Measurements from ENCODE around the gene SLC35F6.
"Not testable (repeated sequence)": the region's sequence is repeated elsewhere in the genome, so short reads cannot be mapped to it uniquely, and the experiment has no call there.

SLC35F6 gene

DNA sequence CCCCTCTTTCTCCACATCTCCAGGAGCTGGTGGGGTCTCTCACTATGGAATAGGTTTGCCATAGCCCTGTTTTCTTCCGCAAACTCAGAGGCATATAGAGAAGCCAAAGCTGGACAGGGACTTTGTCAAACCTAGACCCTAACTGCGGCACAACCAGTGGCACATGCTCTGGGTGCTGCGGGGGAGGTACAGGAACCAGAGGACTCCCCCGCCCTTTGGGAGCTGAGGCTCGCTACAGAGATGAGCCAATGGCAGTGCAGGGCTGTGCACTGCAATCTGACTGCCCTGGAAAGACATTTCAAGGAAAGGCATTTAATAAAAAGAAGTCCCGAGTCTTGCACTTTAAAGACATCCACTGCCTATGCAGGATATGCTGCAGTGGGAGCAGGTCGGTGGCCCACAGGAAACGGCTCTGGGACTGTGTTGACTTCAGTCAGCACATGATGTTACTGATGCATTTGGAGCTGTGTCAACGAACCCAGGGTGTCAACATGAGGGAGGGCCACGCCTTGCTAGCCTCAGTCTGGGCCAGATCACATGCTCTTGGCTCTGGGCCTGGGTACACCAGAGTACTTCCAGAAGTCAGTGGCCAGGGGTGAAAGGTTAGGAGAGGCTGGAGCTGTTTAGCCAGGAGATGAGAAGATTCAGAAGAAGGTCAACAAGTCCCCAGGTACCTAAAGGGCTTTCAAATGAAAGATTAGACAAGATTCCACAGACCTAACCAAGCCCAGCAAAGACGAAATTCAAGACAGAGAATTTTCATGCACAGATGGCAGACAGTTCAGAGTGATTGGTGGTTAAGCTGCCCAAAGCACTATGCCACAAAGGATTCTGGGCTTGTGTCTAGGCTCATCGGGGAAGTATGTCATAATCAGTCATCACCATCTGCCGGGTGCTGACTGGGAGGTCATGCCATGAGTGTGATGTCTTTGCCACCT lies 8.2 kb downstream of the SLC35F6 start:
- Mint-ChIP-seq H3K27ac (peak overlapping the region; percentile 99), H3K4me1 (ENCODE audit: low read depth) (peaks cover 58% of the 10 kb centered on the region), H3K27me3 (no peaks in the 10 kb centered on the region), H3K36me3 (ENCODE audit: low read depth) (peaks cover 81% of the 10 kb centered on the region), H3K4me3 (no peak overlapping the region), H3K9me3 (no peaks in the 10 kb centered on the region)
- intact Hi-C loops (cut with micrococcal nuclease), result no loop called here

DNA sequence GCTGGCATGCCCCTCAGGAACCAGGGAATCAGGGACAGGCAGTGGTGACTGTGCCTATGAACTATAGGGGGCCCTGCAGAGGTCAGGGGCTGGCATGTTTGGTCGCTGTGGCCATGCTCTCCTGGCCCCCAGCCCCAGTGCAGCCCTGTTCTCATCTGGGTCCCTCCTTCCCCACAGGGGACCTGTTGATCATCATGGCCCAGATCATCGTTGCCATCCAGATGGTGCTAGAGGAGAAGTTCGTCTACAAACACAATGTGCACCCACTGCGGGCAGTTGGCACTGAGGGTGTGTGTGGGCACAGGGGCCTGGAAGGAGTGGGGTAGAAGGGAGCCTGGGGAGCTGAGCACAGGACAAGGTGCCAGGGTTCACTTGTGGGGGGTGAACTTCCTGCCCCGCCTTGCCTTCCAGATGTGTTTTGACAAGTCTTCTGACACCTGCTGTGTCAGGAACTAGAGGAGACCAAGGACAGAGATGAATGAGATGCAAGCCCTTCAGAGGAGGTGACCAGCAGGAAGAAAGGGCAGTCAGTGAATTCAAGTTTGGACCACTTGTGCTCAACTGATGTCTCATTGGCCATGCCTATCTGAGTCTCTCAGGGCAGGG lies 12.2 kb downstream of the SLC35F6 start:
- Mint-ChIP-seq H3K27ac (no peak overlapping the region), H3K9me3 (peaks cover 9% of the 10 kb centered on the region), H3K36me3 (ENCODE audit: low read depth) (peaks cover 92% of the 10 kb centered on the region), H3K27me3 (no peaks in the 10 kb centered on the region), H3K4me1 (ENCODE audit: low read depth) (peaks cover 24% of the 10 kb centered on the region), H3K4me3 (no peak overlapping the region)
- intact Hi-C loops (cut with micrococcal nuclease), result no loop called here

DNA sequence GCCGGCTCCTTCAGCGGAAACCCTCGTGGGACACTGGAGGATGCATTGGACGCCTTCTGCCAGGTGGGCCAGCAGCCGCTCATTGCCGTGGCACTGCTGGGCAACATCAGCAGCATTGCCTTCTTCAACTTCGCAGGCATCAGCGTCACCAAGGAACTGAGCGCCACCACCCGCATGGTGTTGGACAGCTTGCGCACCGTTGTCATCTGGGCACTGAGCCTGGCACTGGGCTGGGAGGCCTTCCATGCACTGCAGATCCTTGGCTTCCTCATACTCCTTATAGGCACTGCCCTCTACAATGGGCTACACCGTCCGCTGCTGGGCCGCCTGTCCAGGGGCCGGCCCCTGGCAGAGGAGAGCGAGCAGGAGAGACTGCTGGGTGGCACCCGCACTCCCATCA lies 14.0 kb downstream of the SLC35F6 start:
- peaks cover 83% of the 10 kb centered on the region for H3K36me3 Mint-ChIP-seq (ENCODE audit: low read depth)
- H3K27ac Mint-ChIP-seq, result no peak overlapping the region
- intact Hi-C loops (cut with micrococcal nuclease), result no loop called here
- H3K27me3 Mint-ChIP-seq, result no peaks in the 10 kb centered on the region
- peaks cover 6% of the 10 kb centered on the region for H3K4me1 Mint-ChIP-seq (ENCODE audit: low read depth)
- H3K4me3 Mint-ChIP-seq, result no peak overlapping the region
- peaks cover 9% of the 10 kb centered on the region for H3K9me3 Mint-ChIP-seq

DNA sequence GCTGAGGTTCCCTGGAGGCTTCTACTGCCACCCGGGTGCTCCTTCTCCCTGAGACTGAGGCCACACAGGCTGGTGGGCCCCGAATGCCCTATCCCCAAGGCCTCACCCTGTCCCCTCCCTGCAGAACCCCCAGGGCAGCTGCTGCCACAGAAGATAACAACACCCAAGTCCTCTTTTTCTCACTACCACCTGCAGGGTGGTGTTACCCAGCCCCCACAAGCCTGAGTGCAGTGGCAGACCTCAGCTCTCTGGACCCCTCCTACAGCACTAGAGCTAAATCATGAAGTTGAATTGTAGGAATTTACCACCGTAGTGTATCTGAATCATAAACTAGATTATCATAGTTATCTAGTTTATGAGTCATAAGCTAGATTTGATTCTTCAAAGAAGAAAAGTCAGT lies 14.4 kb downstream of the SLC35F6 start:
- intact Hi-C loops (cut with micrococcal nuclease), result no loop called here
- no peak overlapping the region for H3K27ac Mint-ChIP-seq
- H3K4me3 Mint-ChIP-seq, result no peak overlapping the region
- H3K4me1 Mint-ChIP-seq (ENCODE audit: low read depth), result peaks cover 6% of the 10 kb centered on the region
- peaks cover 9% of the 10 kb centered on the region for H3K9me3 Mint-ChIP-seq
- peaks cover 83% of the 10 kb centered on the region for H3K36me3 Mint-ChIP-seq (ENCODE audit: low read depth)
- H3K27me3 Mint-ChIP-seq, result no peaks in the 10 kb centered on the region

- no peaks in the 10 kb centered on the region for H3K27me3 Mint-ChIP-seq
- H3K36me3 Mint-ChIP-seq (ENCODE audit: low read depth), result peaks cover 67% of the 10 kb centered on the region
- peaks cover 9% of the 10 kb centered on the region for H3K9me3 Mint-ChIP-seq
- H3K4me1 Mint-ChIP-seq (ENCODE audit: low read depth), result peaks cover 6% of the 10 kb centered on the region
- H3K27ac Mint-ChIP-seq, result no peak overlapping the region
- intact Hi-C loops (cut with micrococcal nuclease), result no loop called here
- H3K4me3 Mint-ChIP-seq, result no peak overlapping the region
Observed at GRCh38 chr2:26780203-26780760, 16.2 kb downstream of the SLC35F6 start.

GRCh38 chr2:26782876-26783704 lies 19.0 kb downstream of the SLC35F6 start:
- H3K27me3 Mint-ChIP-seq, result no peaks in the 10 kb centered on the region
- H3K4me3 Mint-ChIP-seq, result no peak overlapping the region
- H3K9me3 Mint-ChIP-seq, result peaks cover 9% of the 10 kb centered on the region
- intact Hi-C loops (cut with micrococcal nuclease), result no loop called here
- H3K27ac Mint-ChIP-seq, result no peak overlapping the region
- peaks cover 17% of the 10 kb centered on the region for H3K4me1 Mint-ChIP-seq (ENCODE audit: low read depth)
- H3K36me3 Mint-ChIP-seq (ENCODE audit: low read depth), result peaks cover 38% of the 10 kb centered on the region

DNA sequence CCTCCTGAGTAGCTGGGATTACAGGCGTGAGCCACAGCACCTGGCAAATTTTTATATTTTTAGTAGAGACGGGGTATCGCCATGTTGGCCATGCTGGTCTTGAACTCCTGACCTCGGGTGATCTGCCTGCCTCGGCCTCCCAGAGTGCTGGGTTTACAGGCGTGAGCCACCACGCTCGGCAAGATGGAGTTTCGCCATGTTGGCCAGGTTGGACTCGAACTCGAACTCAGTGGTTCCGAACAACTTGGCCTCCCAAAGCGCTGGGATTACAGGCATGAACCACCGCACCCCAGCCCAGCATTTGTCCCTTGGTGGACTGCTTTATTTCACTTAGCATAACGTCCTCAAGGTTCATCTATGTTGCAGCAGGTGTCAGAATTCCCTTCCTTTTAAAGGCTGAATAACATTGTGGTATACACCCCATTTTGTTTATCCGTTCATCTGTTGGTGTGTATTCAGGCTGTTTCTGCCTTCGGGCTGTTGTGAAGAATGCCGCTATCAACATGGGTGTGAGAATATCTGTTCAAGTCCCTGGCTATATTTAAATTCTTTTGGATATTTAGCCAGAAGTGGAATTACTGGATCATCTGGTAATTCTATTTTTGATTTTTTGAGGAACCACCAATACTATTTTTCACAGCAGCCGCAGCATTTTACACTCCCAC lies 20.6 kb downstream of the SLC35F6 start:
- peaks cover 27% of the 10 kb centered on the region for H3K4me1 Mint-ChIP-seq (ENCODE audit: low read depth)
- H3K27ac Mint-ChIP-seq, result peak overlapping the region; percentile 67
- intact Hi-C loops (cut with micrococcal nuclease), result loop anchor here (1.0 kb wide), 1 partner anchor 15 kb away; no protein-coding TSS in a partner anchor
- peaks cover 9% of the 10 kb centered on the region for H3K9me3 Mint-ChIP-seq
- H3K36me3 Mint-ChIP-seq (ENCODE audit: low read depth), result peaks cover 22% of the 10 kb centered on the region
- H3K27me3 Mint-ChIP-seq, result no peaks in the 10 kb centered on the region
- no peak overlapping the region for H3K4me3 Mint-ChIP-seq

DNA sequence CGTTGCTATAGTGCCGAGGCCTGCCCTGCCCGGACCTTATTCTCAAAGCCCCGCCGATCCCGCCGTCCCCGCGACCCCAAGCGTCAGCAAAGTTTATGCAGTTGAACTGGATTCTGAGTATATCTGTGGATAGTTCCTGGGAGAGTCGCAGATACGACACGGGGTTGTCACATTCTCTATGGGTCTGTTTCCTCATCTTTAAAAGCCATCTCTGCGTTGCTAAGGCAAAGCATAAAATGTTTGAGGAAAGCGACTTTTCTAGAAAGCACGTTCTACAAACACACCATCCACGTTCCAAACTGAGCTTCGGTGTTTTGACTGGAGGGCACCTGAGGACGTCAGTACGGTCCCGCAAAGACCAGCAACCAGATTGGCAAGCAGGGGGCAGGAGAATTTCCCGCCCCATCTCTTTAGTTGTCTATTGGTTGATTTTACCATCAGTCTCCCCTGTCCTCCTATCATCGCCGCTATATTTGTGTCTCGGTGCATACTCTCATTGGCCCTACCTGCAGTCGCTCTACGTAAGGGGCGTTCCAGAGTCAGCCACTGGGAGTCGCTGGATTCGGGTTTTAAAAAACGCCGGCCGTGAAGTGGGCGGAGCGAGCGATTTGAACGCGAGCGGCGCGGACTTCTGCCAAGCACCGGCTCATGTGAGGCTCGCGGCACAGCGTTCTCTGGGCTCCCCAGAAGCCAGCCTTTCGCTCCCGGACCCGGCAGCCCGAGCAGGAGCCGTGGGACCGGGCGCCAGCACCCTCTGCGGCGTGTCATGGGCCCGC lies 21.5 kb downstream of the SLC35F6 start, which contains the start of gene CENPA:
Gene CENPA (plus strand): TSS at position 626 of the 776 bp plus-strand sequence. CDS start 141 bp downstream, at position 767.
- peaks cover 28% of the 10 kb centered on the region for H3K4me1 Mint-ChIP-seq (ENCODE audit: low read depth)
- H3K36me3 Mint-ChIP-seq (ENCODE audit: low read depth), result peaks cover 13% of the 10 kb centered on the region
- peak within 1 kb of the TSS; percentile 70 for H3K4me3 Mint-ChIP-seq
- intact Hi-C loops (cut with micrococcal nuclease), result loop anchor here (1.0 kb wide), 1 partner anchor 16 kb away; no protein-coding TSS in a partner anchor
- peaks cover 3% of the 10 kb centered on the region for H3K9me3 Mint-ChIP-seq
- no peaks in the 10 kb centered on the region for H3K27me3 Mint-ChIP-seq
- peak within 1 kb of the TSS; percentile 67 for H3K27ac Mint-ChIP-seq

- intact Hi-C loops (cut with micrococcal nuclease), result no loop called here
- Mint-ChIP-seq H3K4me3 (peak overlapping the region; percentile 70), H3K9me3 (no peaks in the 10 kb centered on the region), H3K27me3 (no peaks in the 10 kb centered on the region), H3K36me3 (ENCODE audit: low read depth) (peaks cover 5% of the 10 kb centered on the region), H3K27ac (peak overlapping the region; percentile 40), H3K4me1 (ENCODE audit: low read depth) (peaks cover 28% of the 10 kb centered on the region)
Observed at GRCh38 chr2:26786207-26787028, 22.3 kb downstream of the SLC35F6 start.

DNA sequence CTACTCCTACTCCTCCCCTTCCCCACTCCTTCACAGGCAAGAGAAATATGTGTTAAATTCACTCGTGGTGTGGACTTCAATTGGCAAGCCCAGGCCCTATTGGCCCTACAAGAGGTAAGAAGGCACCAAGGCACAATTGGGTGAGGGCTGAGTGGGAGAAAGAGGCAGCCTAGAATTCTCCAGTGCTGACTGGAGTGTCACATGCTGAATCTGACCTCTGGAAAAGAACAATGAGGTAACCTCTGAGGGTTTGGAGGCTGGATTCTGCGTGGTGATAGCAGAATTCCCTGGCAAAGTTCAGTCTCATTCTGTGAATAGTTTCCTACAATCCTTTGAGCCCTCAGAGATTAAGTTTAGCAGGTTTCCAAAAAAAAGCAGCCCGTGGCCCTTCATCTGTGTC lies 28.6 kb downstream of the SLC35F6 start:
- Mint-ChIP-seq H3K27me3 (no peaks in the 10 kb centered on the region), H3K27ac (no peak overlapping the region), H3K4me3 (no peak overlapping the region), H3K4me1 (ENCODE audit: low read depth) (peaks cover 21% of the 10 kb centered on the region), H3K9me3 (no peaks in the 10 kb centered on the region), H3K36me3 (ENCODE audit: low read depth) (no peaks in the 10 kb centered on the region)
- intact Hi-C loops (cut with micrococcal nuclease), result no loop called here

DNA sequence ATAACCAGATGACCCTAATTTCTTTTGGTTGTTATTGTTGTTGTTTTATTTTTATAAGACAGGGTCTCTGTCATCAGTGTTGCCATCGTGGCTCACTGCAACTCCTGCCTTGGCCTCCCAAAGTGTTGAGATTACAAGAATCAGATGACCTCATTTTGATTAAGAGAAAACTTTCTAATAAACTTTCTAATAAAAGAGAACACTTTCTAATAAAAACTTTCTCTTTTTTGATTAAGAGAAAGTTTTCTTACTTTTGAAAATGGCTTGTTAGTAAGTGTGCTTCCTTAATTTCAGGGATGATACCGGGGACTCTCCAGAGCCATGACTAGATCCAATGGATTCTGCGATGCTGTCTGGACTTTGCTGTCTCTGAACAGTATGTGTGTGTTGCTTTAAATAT lies 29.4 kb downstream of the SLC35F6 start:
- H3K27ac Mint-ChIP-seq, result no peak overlapping the region
- peaks cover 13% of the 10 kb centered on the region for H3K4me1 Mint-ChIP-seq (ENCODE audit: low read depth)
- H3K4me3 Mint-ChIP-seq, result no peak overlapping the region
- no peaks in the 10 kb centered on the region for H3K9me3 Mint-ChIP-seq
- H3K27me3 Mint-ChIP-seq, result no peaks in the 10 kb centered on the region
- no peaks in the 10 kb centered on the region for H3K36me3 Mint-ChIP-seq (ENCODE audit: low read depth)
- intact Hi-C loops (cut with micrococcal nuclease), result no loop called here

DNA sequence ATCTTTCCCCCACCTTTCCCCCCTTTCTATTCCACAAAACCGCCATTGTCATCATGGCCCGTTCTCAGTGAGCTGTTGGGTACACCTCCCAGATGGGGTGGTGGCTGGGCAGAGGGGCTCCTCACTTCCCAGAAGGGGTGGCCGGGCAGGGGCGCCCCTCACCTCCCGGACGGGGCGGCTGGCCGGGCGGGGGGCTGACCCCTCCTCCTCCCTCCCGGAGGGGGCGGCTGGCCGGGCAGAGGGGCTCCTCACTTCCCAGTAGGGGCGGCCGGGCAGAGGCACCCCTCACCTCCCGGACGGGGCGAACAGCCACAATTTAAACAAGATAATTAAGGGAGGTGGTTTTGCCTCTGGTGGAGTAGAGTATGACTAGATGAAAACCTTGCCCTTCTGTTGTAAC lies 31.1 kb downstream of the SLC35F6 start:
- H3K4me1 Mint-ChIP-seq (ENCODE audit: low read depth); H3K36me3 Mint-ChIP-seq (ENCODE audit: low read depth); H3K4me3 Mint-ChIP-seq; intact Hi-C loops (cut with micrococcal nuclease); H3K9me3 Mint-ChIP-seq; H3K27me3 Mint-ChIP-seq; H3K27ac Mint-ChIP-seq: not testable (repeated sequence)

Data from dendritic cell treated with granulocyte-macrophage colony-stimulating factor and Interleukin-4, amounts not matched to agents 40 ng/mL and 50 ng/mL, for 4 days (primary cell).